NCI-H2171 treated with DMSO at 0.1 percent for 48 hours (cell line): Measurements from ENCODE around the gene VAMP2.

Source experiments
- DNase-seq: peaks from one replicate; lab custom pipeline; 2025; lab: John Stamatoyannopoulos, UW

VAMP2 gene

GRCh38 chr17:8142887-8143580, 19.7 kb downstream of the VAMP2 start:
- no peak for DNase-seq

GRCh38 chr17:8142158-8142886, 20.4 kb downstream of the VAMP2 start:
- no peak for DNase-seq

GRCh38 chr17:8141741-8142140, 21.0 kb downstream of the VAMP2 start:
- no peak for DNase-seq

GRCh38 chr17:8141045-8141444, 21.7 kb downstream of the VAMP2 start:
- no peak for DNase-seq

GRCh38 chr17:8140065-8141029, 22.4 kb downstream of the VAMP2 start:
- DNase-seq: no peak

DNA sequence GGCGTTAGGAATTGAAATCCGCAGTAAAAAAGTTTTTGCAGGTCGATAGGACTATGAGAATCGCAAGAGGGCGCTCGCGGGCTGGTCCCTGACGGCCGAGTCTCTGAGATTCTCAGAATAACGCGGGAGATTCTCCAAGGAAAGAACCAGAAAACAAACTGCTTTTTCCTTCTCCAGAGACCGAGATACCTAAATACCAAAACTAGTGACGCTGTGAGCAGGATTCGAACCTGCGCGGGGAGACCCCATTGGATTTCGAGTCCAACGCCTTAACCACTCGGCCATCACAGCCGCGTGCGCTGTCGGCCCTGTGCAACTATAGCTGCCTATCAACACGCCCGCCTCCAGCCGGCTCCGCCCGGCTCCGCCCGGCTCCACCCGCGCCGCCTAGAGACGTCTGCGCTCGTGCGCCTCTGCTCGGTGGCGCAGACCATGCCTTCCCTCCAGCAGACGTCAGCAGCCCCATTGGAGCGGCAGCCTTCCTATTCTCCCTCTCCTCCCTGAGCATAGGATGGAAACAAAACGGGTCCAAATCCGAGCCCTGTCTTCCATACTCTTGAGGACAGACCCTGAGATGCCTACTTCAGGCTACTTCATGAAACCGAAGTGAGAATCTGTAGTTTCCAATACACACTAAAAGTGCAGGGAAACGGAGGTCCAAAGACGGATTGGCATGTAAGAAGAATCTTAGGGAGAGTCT, 23.9 kb downstream of the VAMP2 start:
- peak; percentile 99 for DNase-seq

DNA sequence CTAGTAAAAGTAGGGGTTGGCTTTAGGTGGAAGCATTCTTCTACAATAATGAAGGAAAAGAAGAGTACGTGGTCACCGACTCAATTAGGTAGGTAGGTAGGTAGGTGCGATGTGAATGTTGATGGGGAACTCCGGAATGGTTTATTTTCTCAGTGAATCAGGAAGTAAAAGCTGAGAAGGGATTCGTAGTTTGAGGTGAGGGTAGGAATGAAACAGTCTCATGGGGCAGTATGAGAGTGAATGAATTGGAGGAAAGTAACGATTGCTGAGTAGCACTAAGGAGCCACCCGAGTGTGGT, 24.4 kb downstream of the VAMP2 start:
- no peak for DNase-seq

GRCh38 chr17:8137645-8138373, 24.9 kb downstream of the VAMP2 start:
- DNase-seq: no peak

GRCh38 chr17:8133941-8134340, 28.8 kb downstream of the VAMP2 start:
- DNase-seq: no peak

- no peak for DNase-seq
Measured at GRCh38 chr17:8133399-8133798, 29.3 kb downstream of the VAMP2 start.

GRCh38 chr17:8131844-8132441, 30.8 kb downstream of the VAMP2 start:
- no peak for DNase-seq

DNA sequence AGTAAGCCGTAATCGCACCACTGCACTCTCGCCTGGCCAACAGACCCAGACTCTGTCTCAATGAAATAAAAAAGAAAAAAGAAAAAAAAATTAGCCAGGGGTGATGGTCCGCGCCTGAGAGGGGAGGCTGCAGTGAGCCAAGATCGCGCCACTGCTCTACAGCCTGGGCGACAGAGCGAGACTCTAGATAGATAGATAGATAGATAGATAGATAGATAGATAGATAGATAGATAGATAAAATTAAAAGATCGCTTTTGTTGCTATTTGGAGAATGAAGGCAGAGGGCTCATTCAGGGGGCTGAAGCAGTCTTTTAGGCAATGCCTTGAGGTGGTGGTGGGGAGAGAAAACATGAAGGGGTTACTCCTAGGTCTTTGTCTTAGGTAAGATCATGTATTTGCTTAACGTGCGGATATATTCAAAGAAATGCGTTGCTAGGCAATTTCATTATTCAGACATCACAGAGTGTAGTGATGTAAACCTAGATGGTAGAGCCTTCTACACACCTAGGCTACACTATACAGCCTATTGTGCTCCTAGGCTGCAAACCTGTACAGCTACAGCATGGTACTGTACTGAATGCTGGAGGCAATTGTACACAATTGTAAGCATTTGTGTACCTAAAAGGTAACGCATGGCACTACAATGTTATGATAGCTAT, 34.5 kb downstream of the VAMP2 start:
- DNase-seq: no peak

- peak; percentile 79 for DNase-seq
Measured at GRCh38 chr17:8126491-8127066, 36.2 kb downstream of the VAMP2 start.

GRCh38 chr17:8125947-8126490, 36.7 kb downstream of the VAMP2 start:
- DNase-seq: peak; percentile 70

GRCh38 chr17:8125154-8125946, 37.4 kb downstream of the VAMP2 start:
- peak; percentile 81 for DNase-seq

DNA sequence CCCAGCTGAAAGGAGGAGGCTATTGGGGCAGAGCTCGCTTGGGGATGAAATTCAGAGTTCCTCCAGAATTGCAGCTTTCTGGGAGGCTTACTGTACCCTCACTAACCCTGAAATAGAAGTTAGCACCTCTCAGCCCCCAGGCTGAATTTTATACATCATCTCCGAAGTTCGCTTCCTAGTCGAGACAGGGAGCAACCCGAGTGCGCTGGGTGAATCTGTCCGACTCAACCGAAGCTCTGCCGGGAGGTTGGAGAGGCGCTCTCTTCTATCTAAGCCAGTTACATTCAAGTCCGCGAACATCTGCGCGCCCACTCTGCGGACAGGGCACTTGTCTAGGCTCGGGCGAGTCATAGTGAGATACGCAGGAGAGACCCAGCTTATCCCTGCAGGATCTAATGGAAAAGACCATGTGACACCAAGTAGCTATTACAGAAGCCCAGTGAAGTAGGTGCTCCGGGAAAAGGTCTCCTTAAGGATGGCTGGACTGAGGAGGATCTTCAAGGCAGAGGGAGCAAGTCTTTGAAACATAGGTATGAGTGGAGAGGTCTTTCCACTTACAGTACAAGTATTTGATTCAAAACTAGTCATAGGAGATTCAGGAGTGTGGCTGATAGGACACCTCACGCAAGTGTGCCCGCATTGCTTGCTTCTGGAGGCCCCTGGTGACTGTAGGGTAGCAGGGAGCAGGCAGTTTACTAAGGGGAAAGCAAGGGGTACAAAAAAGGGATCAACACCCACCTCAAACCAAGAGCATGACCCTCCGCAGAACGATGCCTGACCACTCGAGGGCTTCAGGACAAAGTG, 38.2 kb downstream of the VAMP2 start:
- DNase-seq: peak; percentile 61

- no peak for DNase-seq
Measured at GRCh38 chr17:8123695-8124349, 38.9 kb downstream of the VAMP2 start, which contains the start of gene HES7. Gene HES7, minus strand, starts transcription at chr17:8124106. Its CDS starts 22 bp downstream, at chr17:8124084.
